ENCODE data around the gene GDF7. TPM values are rescaled to one million over a fixed set of nuclear protein-coding genes. Genes with fewer than 3 reads are reported as not detected.

The GDF7 gene
- total RNA-seq, 1 donor from 2014 or later = not detected

DNA sequence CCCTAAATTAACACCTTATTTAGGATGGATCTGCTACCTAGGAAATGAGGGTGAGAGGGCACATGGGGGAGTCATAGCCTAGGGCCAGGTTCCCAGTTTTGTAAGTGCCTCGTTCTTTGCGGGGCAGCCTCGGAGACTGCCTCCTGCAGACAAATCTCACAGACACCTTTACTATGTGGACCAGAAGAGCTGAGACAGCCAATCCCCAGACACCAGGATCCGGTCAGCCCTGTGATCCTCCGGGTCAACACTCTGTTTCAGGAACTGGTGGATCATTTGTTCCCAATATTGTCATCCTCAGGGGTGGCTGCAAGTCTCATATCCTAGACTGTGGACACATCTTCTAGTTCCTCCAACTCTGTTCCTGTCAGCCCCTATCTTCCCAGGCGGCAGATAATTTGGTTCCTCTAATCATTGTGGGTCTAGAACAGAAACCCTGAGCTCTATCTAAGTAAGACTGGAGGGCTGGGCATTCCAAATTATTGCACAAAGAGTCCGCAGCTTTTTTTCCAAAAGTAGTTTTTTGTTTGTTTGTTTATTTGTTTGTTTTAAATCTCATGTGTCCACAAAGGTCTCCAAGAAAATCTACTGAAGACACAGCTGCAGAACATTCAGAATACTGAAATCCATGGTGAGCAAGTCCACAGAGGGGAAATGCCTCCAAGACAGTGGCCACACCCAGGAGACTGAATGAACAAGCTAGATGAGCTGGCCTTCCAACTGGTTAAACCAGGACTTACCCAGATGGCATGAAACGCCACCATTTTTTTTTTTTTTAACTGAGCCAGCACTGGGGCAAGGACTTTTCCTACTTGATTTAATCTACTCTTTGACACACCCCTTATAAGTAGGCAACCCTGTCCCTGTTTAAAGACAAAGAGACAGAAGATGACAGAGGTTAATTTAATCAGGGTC is 6.2 kb upstream of the GDF7 start:
- no peak for DNase-seq (ENCODE audit: low read depth)

DNA sequence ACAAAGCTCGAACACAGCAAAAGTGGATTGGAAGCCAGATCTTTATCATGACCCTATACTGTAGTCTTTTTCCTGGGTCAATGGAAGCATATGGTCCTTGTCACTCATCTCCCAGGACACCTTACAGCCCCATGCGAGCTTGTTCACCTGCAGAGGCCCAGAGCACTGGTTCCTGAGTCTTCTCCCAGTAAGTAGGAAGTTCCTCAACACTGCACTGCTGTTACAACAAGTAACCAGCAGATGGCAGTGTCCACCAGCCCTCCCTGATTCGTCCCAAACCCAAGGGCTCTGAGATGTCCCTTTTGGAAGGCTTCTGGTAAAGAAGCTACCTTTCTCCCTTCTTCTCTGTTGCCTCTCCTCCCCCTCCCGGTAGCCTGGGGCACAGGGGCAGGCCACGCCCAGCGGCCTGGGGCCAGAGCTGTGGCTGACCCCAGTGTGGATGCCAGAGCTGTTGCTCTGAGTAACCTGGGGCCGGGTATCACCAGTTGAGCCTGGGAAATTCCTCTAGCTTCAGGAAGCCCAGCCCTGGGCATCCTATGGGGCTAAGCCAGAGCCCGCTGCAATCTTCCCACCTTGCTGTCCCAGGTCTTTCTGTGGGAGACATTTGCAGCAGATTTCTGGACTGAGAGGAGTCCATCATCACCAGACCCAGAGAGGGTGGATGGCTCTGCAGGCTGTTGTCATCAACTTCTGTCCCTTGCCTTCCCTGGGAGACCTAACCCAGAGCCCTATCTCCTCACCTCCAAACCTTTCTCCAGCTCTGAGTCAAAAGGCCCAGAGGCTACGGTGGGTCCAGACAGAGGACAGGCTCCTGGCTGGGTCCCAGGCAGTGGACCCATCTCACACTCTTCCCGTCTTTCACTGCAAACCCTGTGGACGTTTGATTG is 5.3 kb upstream of the GDF7 start:
- peak; percentile 78 for DNase-seq (ENCODE audit: low read depth)

DNA sequence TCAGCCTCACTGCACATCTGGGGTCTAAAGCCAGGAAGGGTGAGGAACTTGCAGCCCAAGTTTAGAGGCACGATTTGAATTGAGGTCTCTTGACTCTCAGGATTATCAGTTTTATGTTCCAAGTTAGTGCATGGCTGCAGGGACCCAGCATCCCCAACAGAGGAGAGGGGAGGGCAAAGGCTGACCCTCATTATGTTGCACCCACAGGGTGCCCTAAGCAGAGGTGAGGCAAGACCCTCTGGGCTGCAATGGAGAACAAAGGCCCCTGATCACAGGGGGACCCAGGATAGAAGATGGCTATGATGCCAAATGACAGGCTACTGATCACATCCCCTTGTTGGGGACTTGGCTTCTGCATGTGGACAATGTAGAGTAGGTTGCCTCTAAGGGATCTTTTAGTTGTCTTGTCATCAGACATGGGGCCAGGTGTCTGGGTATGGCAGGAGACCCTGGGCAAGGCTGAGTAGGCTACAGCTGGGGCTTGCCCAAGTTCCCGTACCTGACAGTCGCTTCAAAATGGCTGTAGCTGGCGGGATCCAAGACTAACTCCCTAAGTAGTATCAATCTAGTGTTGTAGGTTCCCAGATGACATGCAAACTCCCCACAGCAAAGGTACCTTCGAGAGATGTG is 4.5 kb upstream of the GDF7 start:
- no peak for DNase-seq (ENCODE audit: low read depth)

DNA sequence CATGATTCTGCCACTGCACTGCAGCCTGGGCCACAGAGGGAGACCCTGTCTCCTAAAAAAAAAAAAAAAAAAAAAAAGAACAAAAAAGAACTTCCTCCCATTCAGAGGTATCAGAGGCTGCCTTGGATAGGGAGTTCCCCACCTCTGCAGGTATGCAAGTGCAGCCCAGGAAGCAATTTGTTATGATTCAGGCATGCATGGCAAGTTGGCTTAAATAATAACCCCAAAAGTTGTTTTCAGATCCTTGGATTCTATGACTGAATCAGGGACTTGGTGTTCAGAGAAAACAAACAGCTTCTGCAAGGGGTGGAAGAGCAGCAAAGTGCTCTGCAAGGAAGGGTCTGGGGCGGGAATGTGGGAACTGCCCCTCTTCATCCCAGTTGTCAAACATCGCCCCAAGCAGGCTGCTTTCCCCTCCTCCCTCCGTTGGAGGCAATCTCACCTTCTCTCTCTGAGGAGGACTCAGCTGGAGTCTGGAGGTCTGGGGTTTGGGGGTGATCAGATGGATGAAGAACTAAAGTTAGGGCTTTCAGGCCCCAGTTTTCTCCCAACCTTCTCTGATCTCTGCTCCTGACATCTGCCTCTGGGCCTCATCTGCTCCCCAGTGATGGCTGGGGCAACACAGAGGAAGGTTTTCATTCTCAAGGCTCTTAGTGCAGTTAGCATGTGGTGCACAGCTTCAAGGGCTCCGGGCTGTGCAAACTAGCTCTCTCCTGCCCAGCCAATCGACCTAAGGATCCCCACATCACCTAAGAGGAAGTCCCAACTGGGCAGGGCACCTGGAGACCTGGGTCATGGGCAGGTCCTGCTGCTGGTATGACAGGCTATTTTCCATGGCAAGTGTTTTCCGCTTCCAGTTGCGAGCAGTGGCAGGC is 3.5 kb upstream of the GDF7 start:
- no peak for DNase-seq (ENCODE audit: low read depth)

DNA sequence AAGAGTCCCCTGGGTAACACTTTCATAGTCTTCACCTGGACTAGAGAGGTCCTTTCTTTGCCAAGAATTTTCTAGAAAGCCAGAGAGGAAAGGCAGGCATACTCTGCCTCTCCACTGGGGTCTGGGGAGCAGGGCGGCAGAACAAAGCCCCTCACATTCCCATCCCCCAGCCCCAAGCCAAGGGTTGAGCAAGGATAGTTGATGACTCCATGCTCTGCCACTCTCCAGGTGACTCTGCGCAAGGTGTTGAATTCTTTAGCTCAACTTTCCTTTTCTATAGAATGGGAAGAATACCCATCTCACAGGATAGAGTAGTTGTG is 2.9 kb upstream of the GDF7 start:
- DNase-seq (ENCODE audit: low read depth) = no peak

DNA sequence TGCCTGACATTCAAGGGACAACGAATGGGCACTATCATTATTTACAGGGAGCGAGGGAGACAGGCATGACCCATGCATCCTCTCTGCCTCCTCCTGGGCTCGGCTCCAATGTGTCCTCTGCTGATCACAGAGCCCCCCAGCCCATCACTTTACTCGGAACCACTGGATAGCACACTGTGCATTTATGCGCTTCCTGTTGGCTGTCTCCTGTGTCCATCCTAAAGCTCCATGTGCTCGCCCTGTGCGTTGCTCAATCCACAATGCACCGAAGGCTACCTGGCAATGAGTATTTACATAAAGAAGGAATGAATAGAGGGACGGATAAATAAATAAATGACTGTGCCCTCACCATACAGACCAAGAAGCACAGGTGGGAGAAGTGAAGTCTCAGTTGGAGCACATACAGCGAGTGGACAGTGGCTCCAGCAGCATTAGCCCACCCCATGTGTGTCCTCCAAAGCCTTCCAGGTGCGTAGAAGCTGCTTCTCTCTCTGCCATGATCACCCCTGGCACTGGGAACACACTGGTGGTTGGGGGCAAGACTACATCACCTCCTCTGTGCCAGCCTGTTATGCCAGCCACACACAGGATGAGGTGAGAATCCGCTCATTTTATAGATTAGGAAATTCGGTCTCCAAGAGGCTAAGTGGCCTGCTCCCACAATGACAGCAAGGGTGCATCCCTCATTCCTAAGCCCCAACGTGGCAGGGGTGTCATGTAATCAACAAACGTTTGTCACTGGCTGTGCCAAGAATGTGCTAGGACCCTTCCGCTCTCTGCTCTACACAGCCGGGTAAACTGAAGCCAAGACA is 2.3 kb upstream of the GDF7 start:
- DNase-seq (ENCODE audit: low read depth) = no peak

DNA sequence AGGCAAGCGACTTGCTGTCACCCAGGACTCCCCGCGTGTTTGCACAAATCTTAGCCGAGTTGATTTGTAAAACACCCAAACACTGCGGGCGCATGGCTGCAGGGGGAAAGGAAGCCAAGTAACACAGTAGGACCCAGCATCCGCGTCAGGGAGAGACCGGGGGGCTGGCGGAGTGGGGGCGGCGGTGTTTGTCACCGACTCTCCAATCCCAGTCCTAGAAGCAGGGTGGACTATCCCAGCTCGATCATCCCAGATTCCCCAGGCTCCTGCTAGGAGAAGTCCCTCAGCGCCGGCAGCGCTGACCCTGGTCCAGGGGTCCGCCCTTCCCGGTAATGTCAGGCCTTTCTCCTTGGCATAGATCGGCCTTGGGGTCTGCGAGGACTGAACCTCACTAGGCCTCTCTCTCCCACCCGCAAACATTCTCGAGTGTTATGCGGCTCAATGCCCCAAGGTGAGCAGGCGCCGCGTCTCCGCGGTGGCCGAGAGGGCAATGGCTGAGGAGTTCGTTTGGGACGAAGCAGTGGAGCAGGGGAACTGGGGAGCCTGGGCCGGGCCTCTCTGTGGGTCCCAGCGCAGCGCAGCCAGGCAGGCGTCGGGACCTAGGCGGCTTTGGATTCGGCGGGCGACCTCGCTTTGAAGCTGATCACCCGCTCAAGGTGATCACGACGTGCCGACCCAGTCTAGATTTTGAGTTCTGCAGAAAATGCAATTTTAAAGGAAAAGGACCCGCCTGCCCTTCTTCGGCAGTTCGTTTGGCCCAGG is 1.5 kb upstream of the GDF7 start:
- no peak for DNase-seq (ENCODE audit: low read depth)

- no peak for DNase-seq (ENCODE audit: low read depth)
Observed at GRCh38 chr2:20666005-20666303, 990 bp upstream of the GDF7 start.

DNA sequence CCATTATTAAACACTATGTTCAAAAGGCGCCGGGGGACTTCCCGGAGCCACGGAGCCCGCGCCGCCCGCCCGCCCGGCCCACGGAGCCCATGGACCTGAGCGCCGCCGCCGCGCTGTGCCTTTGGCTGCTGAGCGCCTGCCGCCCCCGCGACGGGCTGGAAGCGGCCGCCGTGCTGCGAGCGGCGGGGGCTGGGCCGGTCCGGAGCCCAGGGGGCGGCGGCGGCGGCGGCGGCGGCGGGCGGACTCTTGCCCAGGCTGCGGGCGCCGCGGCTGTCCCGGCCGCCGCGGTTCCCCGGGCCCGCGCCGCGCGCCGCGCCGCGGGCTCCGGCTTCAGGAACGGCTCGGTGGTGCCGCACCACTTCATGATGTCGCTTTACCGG is 197 bp downstream of the GDF7 start:
- DNase-seq (ENCODE audit: low read depth) = no peak

DNA sequence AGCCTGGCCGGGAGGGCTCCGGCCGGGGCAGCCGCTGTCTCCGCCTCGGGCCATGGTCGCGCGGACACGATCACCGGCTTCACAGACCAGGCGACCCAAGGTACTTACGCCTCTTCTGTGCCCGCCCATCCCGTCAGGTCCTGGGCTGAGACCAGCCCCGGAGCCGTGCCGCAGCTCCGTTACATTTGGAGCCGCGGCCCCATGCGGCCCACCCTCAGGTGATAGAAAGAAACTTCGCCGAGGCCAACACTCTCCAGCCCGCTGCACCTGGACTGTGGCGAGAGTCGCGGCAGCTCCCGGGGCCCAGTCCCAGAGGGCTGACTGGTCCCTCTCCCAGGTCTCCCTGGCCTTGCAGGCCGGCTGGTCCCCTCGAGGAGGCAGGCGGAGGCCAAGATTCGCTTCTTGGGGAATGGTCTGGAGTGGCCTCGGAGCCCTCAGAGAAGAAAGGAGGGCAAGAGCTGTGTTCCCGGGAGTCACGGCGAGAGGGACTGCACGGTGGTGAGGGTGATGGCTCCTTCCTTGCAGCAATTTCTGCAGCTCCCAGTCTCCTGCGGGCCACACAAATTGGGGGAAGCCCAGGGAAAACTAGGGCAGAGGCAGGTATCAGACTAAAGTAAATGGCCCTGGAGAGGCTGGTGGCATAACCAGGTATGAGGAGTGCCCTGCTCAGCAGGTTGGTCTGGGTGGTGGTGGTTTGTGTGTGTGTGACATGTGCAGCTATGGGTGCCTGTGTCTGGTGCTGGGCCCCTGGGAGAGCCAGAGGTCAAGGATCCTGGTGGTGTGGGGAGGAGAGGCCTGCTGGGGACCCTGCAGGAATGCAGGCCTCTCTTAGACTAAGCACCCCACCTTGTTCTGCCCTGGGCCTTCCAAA is 822 bp downstream of the GDF7 start:
- DNase-seq (ENCODE audit: low read depth) = no peak

GRCh38 chr2:20668451-20668850 is 1.5 kb downstream of the GDF7 start:
- DNase-seq (ENCODE audit: low read depth) = no peak

DNA sequence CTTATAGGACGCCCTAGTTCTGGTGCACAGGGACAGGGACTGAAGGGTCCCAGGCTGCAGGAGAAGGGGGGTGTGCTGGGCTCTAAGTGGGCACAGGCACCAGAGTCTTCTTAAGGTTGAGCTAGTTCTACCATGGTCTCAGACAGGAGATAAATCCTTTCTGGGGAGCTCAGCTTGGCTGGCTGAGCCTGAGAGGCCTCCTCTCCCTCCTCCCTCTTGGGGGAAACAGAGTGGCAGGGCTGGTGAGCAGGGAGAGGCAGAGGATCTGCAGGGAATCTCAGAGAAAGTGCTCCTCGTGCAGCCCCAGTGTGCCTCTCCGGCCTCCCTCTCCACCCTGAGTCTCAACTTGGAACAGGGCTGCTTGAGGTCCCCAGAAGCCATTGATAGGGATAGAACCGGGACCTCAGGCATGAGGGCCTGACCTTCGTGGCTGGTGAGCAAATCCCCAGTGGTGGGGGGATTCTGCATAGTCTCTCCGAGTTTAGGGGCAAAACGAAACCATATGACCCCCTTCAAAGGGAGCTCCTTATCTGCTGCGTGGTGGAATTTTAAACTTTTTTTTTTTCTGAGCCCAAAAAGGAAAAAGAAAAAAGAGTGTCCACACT is 2.0 kb downstream of the GDF7 start:
- no peak for DNase-seq (ENCODE audit: low read depth)

DNA sequence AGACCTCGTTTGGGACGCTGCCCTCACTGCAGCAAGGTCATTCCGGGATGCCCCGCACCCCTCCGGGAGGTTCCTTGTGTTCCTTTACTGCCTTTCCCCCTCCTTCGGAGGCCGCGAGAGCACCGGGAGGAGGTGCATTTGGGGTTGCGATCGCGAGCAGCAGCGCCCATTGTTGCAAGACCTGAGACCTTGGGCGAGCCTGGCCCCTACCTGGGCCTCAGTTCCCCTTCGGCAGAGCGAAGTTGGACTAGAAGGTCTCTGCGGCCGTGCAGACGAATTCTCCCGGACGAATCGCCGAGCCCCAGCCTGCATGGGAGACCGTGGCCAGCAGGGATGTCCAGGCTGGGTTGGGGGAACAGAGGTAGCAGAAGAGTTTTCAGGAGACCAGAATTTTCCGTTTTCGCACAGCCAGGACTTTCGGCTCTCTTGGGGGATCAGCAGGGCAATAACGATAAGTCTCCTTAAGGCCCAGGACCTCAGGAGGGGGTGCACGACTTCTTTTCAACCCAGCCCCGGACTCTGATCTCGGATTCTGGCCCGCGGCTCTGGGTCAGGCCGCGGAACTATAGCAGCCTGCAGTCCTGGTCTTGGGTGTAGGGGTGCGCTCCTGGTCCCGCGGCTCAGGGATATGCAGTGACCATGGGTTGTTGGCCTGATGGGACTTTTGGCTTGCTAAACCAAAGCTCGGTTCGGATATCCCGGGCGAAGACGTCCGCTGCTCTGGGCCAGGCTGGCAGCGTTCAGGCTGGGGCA is 2.8 kb downstream of the GDF7 start:
- no peak for DNase-seq (ENCODE audit: low read depth)

- DNase-seq (ENCODE audit: low read depth) = no peak
Observed at GRCh38 chr2:20670315-20671035, 3.5 kb downstream of the GDF7 start.

- no peak for DNase-seq (ENCODE audit: low read depth)
Observed at GRCh38 chr2:20671036-20671735, 4.2 kb downstream of the GDF7 start.

GRCh38 chr2:20671736-20672080 is 4.8 kb downstream of the GDF7 start:
- DNase-seq (ENCODE audit: low read depth) = no peak

Measured in myocyte (in vitro differentiated cells).